Fibroblast of peridontal ligament (primary cell): ENCODE results near the gene UBE2C.

Source experiments
- DNase-seq: peaks from one replicate; pipeline ENCODE4 v3.0.0-alpha.2; 2010; ENCODE audit errors: extremely low read depth

Gene UBE2C

GRCh38 chr20:45859916-45860315, 47.5 kb downstream of the UBE2C start:
- no peak for DNase-seq

- no peak for DNase-seq
Observed at GRCh38 chr20:45860560-45861220, 48.2 kb downstream of the UBE2C start.

GRCh38 chr20:45861221-45862075, 49.0 kb downstream of the UBE2C start:
- no peak for DNase-seq

- no peak for DNase-seq
Observed at GRCh38 chr20:45863543-45864470, 51.4 kb downstream of the UBE2C start.

- DNase-seq = no peak
Observed at GRCh38 chr20:45866454-45866853, 54.0 kb downstream of the UBE2C start.
